ENCODE results near the gene LIG1.

LIG1 gene

DNA sequence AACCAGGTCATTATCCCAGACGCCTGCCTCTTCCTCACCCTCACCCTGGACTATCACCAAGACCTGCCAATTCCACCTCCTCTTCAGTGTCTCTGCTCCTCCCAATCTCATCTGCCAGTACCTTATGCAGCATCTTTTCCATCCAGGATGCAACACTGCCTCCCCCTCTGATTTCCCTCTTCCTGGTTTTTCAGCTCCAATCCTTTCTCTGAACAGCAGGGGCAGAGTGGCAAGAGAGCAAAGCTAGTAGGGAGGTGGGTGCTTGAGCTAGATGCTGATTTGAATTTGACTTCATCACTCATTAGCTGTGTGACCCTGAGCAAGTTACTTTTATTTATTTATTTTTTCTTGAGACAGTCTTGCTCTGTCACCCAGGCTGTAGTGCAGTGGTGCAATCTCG, 100.7 kb downstream of the LIG1 start:
- peaks cover 2 to 40% (median 20%) of the 10 kb centered on the region in 3 donors for H3K36me3 ChIP-seq
- intact Hi-C loops (cut with DNase I; ENCODE audit: low total_unique reads): no loop called here
- no peak overlapping the region for H3K27ac ChIP-seq
- no peak for TF ChIP-seq CTCF (IDR thresholded peaks at IDR 0.05)
- DNase-seq: no peak
- H3K4me1 ChIP-seq: no peaks in the 10 kb centered on the region
- H3K4me3 ChIP-seq: no peak overlapping the region
- no peaks in the 10 kb centered on the region for H3K27me3 ChIP-seq
- H3K9me3 ChIP-seq: no peaks in the 10 kb centered on the region

Measured in tibial artery (tissue), 4 donors.